ENCODE results near the gene HES7. TPM values are rescaled to one million over a fixed set of nuclear protein-coding genes. Genes with fewer than 3 reads are reported as not detected.

Gene HES7
- total RNA-seq, 4 donors from 2014 or later, result not detected

GRCh38 chr17:8160741-8161221, 36.9 kb upstream of the HES7 start:
- intact Hi-C loops (cut with DNase I; ENCODE audit: low total_unique reads), result no loop called here
- TF ChIP-seq POLR2A (IDR thresholded peaks at IDR 0.05), result no peak
- TF ChIP-seq, protein P1, sequence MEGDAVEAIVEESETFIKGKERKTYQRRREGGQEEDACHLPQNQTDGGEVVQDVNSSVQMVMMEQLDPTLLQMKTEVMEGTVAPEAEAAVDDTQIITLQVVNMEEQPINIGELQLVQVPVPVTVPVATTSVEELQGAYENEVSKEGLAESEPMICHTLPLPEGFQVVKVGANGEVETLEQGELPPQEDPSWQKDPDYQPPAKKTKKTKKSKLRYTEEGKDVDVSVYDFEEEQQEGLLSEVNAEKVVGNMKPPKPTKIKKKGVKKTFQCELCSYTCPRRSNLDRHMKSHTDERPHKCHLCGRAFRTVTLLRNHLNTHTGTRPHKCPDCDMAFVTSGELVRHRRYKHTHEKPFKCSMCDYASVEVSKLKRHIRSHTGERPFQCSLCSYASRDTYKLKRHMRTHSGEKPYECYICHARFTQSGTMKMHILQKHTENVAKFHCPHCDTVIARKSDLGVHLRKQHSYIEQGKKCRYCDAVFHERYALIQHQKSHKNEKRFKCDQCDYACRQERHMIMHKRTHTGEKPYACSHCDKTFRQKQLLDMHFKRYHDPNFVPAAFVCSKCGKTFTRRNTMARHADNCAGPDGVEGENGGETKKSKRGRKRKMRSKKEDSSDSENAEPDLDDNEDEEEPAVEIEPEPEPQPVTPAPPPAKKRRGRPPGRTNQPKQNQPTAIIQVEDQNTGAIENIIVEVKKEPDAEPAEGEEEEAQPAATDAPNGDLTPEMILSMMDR (IDR thresholded peaks at IDR 0.05), result no peak
- DNase-seq (ENCODE audit: low spot score in 2 of 2), result peak in 1 of 2 donors; percentile 83
- no peak overlapping the region for H3K4me3 ChIP-seq (ENCODE audit: low read depth, poor library complexity, severe bottlenecking)
- 55 to 56% methylated on average over 5 of the region's 5 CpGs for WGBS, 2 donors

DNA sequence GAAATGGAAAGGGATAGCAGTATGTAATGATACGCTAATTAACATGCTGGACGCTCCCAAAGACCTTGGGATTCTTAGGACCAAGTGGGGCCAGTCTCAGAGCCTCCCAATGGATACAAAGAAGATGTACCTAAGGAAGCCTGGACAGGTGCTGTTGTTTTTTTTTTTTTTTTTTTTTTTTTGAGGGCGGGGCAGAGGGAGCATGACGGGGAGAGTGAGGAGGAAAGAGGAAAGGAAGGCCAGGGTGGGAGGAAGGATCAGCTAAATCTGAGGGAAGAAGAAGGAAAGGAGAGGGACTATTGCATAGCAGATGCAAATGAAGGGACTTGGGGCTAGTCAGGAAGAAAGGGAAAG, 36.3 kb upstream of the HES7 start:
- H3K4me3 ChIP-seq (ENCODE audit: low read depth, poor library complexity, severe bottlenecking), result no peak overlapping the region
- 57 to 58% methylated on average over 4 of the region's 4 CpGs for WGBS, 2 donors
- TF ChIP-seq, protein P1 (IDR thresholded peaks at IDR 0.05), result no peak
- no peak for TF ChIP-seq POLR2A (IDR thresholded peaks at IDR 0.05)
- intact Hi-C loops (cut with DNase I; ENCODE audit: low total_unique reads), result no loop called here
- DNase-seq (ENCODE audit: low spot score in 2 of 2), result no peak

GRCh38 chr17:8159459-8160223, 35.7 kb upstream of the HES7 start:
- intact Hi-C loops (cut with DNase I; ENCODE audit: low total_unique reads), result no loop called here
- DNase-seq (ENCODE audit: low spot score in 2 of 2), result no peak
- WGBS, 2 donors, result 68 to 76% methylated on average over 4 of the region's 4 CpGs
- TF ChIP-seq POLR2A (IDR thresholded peaks at IDR 0.05), result no peak
- TF ChIP-seq, protein P1 (IDR thresholded peaks at IDR 0.05), result no peak
- no peak overlapping the region for H3K4me3 ChIP-seq (ENCODE audit: low read depth, poor library complexity, severe bottlenecking)

DNA sequence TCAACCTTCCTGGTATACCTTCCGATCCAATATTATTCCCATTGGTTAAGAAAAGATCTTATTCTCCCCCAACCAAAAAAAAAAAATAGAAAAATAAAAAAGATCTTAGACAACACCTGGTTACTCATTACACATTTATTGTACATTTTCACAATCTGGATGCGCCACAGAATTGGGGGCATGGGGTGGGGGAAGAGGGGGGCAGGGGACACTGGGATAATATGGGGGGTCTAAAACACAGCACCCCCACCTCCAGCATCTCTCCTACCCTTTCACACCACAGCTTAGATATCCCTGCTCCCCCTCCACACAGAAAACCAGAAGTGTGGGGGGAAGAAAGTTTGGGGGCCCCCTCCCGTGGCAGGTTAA, 35.1 kb upstream of the HES7 start:
- no peak overlapping the region for H3K4me3 ChIP-seq (ENCODE audit: low read depth, poor library complexity, severe bottlenecking)
- DNase-seq (ENCODE audit: low spot score in 2 of 2), result no peak
- TF ChIP-seq POLR2A (IDR thresholded peaks at IDR 0.05), result no peak
- TF ChIP-seq, protein P1 (IDR thresholded peaks at IDR 0.05), result no peak
- 54 to 60% methylated on average over 3 of the region's 3 CpGs for WGBS, 2 donors
- intact Hi-C loops (cut with DNase I; ENCODE audit: low total_unique reads), result no loop called here

DNA sequence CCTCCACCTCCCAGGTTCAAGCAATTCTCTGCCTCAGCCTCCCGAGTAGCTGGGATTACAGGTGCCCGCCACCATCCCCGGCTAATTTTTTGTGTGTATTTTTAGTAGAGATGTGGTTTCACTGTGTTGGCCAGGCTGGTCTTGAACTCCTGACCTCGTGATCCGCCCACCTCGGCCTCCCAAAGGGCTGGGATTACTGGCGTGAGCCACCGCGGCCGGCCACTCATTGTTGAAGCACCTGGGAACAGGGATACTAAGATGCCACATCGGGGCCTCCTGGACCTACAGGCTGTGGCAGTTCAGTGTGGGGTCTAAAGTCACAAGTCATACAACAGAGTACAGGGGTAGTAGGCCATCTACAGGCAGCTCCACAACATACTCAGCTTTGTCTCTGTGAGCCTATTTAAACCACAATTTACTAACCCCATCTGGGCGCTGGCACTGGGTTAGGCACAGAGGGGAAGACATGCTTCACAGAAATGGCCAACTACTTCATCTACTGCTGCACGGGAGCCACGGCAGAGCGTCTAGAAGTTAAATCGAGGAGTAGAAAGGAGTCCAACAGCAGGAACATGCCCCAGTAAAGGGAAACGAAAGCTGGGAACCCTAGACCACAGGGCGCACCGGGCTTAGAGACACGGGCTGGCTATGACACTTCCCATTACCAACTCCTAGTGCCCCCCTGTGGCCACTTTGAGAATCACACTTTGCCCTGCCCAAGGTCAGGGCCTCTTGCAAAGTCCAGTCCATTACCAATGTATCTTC, 34.5 kb upstream of the HES7 start:
- H3K4me3 ChIP-seq (ENCODE audit: low read depth, poor library complexity, severe bottlenecking), result no peak overlapping the region
- peak; percentile 93 to 99 for DNase-seq (ENCODE audit: low spot score in 2 of 2)
- TF ChIP-seq, protein P1 (IDR thresholded peaks at IDR 0.05), result peak in 1 of 3 donors; percentile 69
- no peak for TF ChIP-seq POLR2A (IDR thresholded peaks at IDR 0.05)
- WGBS, 2 donors, result 41 to 45% methylated on average over 20 of the region's 20 CpGs
- intact Hi-C loops (cut with DNase I; ENCODE audit: low total_unique reads), result no loop called here

Data from lower leg skin (tissue), 4 donors.